WTC11 (cell line): ENCODE data around the gene PAM. TPM values are rescaled to one million over a fixed set of nuclear protein-coding genes. Genes with fewer than 3 reads are reported as not detected.

Experiments used
- ATAC-seq: fragments of 200-7000 bp; cut with Tn5 transposase; 2 replicates; pipeline ENCODE4 v1.10.0; 2021; ENCODE audit warnings: mild to moderate bottlenecking, moderate library complexity
- CTCF ChIA-PET: fragments of 300-600 bp; sonication (Branson Sonifier 250); formaldehyde crosslinking; loops from one replicate; lab custom pipeline; 2021; ENCODE audit warnings: antibody characterized with exemption; lab: Charles Lee
- POLR2A ChIA-PET: fragments of 350-600 bp; sonication (Branson Sonifier 250); formaldehyde crosslinking; loops from one replicate; lab custom pipeline; 2021; ENCODE audit warnings: antibody characterized with exemption; lab: Charles Lee
- DNase-seq: peaks from one replicate; pipeline ENCODE4 v3.0.0; 2021; ENCODE audit warnings: low spot score
- H3K27ac Mint-ChIP-seq: 2 replicates; pipeline ENCODE4 v1.8.0; 2021; ENCODE audit warnings: mixed read lengths
- H3K27me3 Mint-ChIP-seq: 2 replicates; pipeline ENCODE4 v1.8.0; 2021; ENCODE audit warnings: low read depth, mild to moderate bottlenecking, moderate library complexity, mixed read lengths
- H3K36me3 Mint-ChIP-seq: 2 replicates; pipeline ENCODE4 v1.8.0; 2021; ENCODE audit warnings: mixed read lengths
- H3K4me1 Mint-ChIP-seq: 2 replicates; pipeline ENCODE4 v1.8.0; 2022; ENCODE audit warnings: mixed read lengths
- H3K4me3 Mint-ChIP-seq: 2 replicates; pipeline ENCODE4 v1.8.0; 2021; ENCODE audit warnings: mild to moderate bottlenecking, moderate library complexity, mixed read lengths
- H3K9me3 Mint-ChIP-seq: 2 replicates; pipeline ENCODE4 v1.8.0; 2021; ENCODE audit warnings: mixed read lengths
- CDX4 ChIP-seq: fragments of 250-450 bp; sonication (Bioruptor Pico); IDR thresholded peaks from 2 replicates; pipeline ENCODE4 v1.9.0; 2021; ENCODE audit warnings: moderate library complexity, mild to moderate bottlenecking, inconsistent platforms, borderline replicate concordance
- CREB1 ChIP-seq: sonication (generic); formaldehyde crosslinking; IDR thresholded peaks from 2 replicates; pipeline ENCODE4 v1.8.0; 2023; ENCODE audit warnings: mild to moderate bottlenecking, missing genetic modification reagents
- ESRRA ChIP-seq: sonication (generic); formaldehyde crosslinking; IDR thresholded peaks from 2 replicates; pipeline ENCODE4 v1.8.1; 2022; ENCODE audit warnings: mild to moderate bottlenecking, missing genetic modification reagents, borderline replicate concordance
- FOXP1 ChIP-seq: sonication (generic); formaldehyde crosslinking; IDR thresholded peaks from 2 replicates; pipeline ENCODE4 v1.8.0; 2022; ENCODE audit warnings: missing genetic modification reagents, mild to moderate bottlenecking, moderate library complexity, borderline replicate concordance
- GTF2I ChIP-seq: fragments of 250-450 bp; sonication (Bioruptor Pico); conservative IDR thresholded peaks from 2 replicates; pipeline ENCODE4 v1.4.0; 2021; ENCODE audit warnings: mild to moderate bottlenecking
- NFYB ChIP-seq: sonication (generic); formaldehyde crosslinking; conservative IDR thresholded peaks from 2 replicates; pipeline ENCODE4 v1.8.0; 2022; ENCODE audit warnings: low read depth, missing genetic modification reagents
- NR3C1 ChIP-seq: sonication (generic); formaldehyde crosslinking; conservative IDR thresholded peaks from 2 replicates; pipeline ENCODE4 v1.8.1; 2023; ENCODE audit warnings: low read depth, mild to moderate bottlenecking, missing genetic modification reagents
- RELA ChIP-seq: sonication (generic); formaldehyde crosslinking; IDR thresholded peaks from 2 replicates; pipeline ENCODE4 v1.8.1; 2022; ENCODE audit warnings: missing genetic modification reagents, mild to moderate bottlenecking, borderline replicate concordance
- ZNF317 ChIP-seq: sonication (generic); formaldehyde crosslinking; IDR thresholded peaks from 2 replicates; pipeline ENCODE4 v1.8.1; 2023; ENCODE audit warnings: low read depth, mild to moderate bottlenecking, moderate library complexity, missing genetic modification reagents, borderline replicate concordance
- ZNF423 ChIP-seq: fragments of 250-450 bp; sonication (Bioruptor Pico); IDR thresholded peaks from 2 replicates; pipeline ENCODE4 v2.1.2; 2022; ENCODE audit warnings: mild to moderate bottlenecking, moderate library complexity
- total RNA-seq: library from RNA; stranded (reverse); gene quantifications from 3 replicates; pipeline ENCODE4 v1.2.3, GENCODE V29; 2021
- TF ChIP-seq, protein P1 (sequence below): sonication (generic); formaldehyde crosslinking; IDR thresholded peaks from 2 replicates; pipeline ENCODE4 v1.8.1; 2022; ENCODE audit warnings: mild to moderate bottlenecking, moderate library complexity, missing genetic modification reagents
- TF ChIP-seq, protein P2 (sequence below): sonication (generic); formaldehyde crosslinking; IDR thresholded peaks from 2 replicates; pipeline ENCODE4 v1.8.1; 2023; ENCODE audit warnings: mild to moderate bottlenecking, missing genetic modification reagents, moderate library complexity
- TF ChIP-seq, protein P3 (sequence below): sonication (generic); formaldehyde crosslinking; IDR thresholded peaks from 2 replicates; pipeline ENCODE4 v1.8.0; 2022; ENCODE audit warnings: mild to moderate bottlenecking, missing genetic modification reagents
- TF ChIP-seq, protein P4 (sequence below): sonication (generic); formaldehyde crosslinking; IDR thresholded peaks from 2 replicates; pipeline ENCODE4 v1.8.1; 2023; ENCODE audit warnings: mild to moderate bottlenecking, moderate library complexity, missing genetic modification reagents
- TF ChIP-seq, protein P5 (sequence below): fragments of 250-450 bp; sonication (Bioruptor Pico); IDR thresholded peaks from 2 replicates; pipeline ENCODE4 v1.9.0; 2021; ENCODE audit warnings: mild to moderate bottlenecking
- TF ChIP-seq, protein P6 (sequence below): sonication (generic); formaldehyde crosslinking; conservative IDR thresholded peaks from 2 replicates; pipeline ENCODE4 v1.8.1; 2023; ENCODE audit warnings: mild to moderate bottlenecking, low read depth, missing genetic modification reagents, moderate library complexity

Gene PAM
- total RNA-seq, 1 experiment from 2014 or later, result 52.3 TPM

GRCh38 chr5:102865510-102866236 lies 110.6 kb downstream of the PAM start:
- CTCF ChIA-PET, result interaction anchor here (0.9 to 1.9 kb wide), 4 partner anchors 85 to 195 kb away, joined by 3 to 5 read pairs (median 4); no protein-coding TSS in a partner anchor
- Mint-ChIP-seq H3K9me3 (no peaks in the 10 kb centered on the region), H3K4me3 (peak overlapping the region; percentile 70), H3K4me1 (peaks cover 39% of the 10 kb centered on the region), H3K27me3 (no peaks in the 10 kb centered on the region), H3K27ac (peak overlapping the region; percentile 83), H3K36me3 (no peaks in the 10 kb centered on the region; the same call in 1 of the 2 replicates)
- TF ChIP-seq NFYB (CRISPR knock-in tag) (no peak), FOXP1 (peak; percentile 55; the same call in 1 of the 2 replicates), CREB1 (CRISPR knock-in tag) (no peak), ZNF317 (CRISPR knock-in tag) (no peak), GTF2I (CRISPR knock-in tag) (no peak), ZNF423 (CRISPR knock-in tag) (peak; percentile 57), NR3C1 (CRISPR knock-in tag) (0 out of 2 replicates have a peak, but pooled peaks have one; percentile 45), CDX4 (CRISPR knock-in tag) (no peak), ESRRA (CRISPR knock-in tag) (no peak), RELA (CRISPR knock-in tag) (peak; percentile 46; the same call in 1 of the 2 replicates)
- TF ChIP-seq, protein P1, sequence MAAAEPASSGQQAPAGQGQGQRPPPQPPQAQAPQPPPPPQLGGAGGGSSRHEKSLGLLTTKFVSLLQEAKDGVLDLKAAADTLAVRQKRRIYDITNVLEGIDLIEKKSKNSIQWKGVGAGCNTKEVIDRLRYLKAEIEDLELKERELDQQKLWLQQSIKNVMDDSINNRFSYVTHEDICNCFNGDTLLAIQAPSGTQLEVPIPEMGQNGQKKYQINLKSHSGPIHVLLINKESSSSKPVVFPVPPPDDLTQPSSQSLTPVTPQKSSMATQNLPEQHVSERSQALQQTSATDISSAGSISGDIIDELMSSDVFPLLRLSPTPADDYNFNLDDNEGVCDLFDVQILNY (CRISPR knock-in tag), result 0 out of 2 replicates have a peak, but pooled peaks have one; percentile 22
- TF ChIP-seq, protein P2, sequence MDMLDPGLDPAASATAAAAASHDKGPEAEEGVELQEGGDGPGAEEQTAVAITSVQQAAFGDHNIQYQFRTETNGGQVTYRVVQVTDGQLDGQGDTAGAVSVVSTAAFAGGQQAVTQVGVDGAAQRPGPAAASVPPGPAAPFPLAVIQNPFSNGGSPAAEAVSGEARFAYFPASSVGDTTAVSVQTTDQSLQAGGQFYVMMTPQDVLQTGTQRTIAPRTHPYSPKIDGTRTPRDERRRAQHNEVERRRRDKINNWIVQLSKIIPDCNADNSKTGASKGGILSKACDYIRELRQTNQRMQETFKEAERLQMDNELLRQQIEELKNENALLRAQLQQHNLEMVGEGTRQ (CRISPR knock-in tag), result no peak
- TF ChIP-seq, protein P3, sequence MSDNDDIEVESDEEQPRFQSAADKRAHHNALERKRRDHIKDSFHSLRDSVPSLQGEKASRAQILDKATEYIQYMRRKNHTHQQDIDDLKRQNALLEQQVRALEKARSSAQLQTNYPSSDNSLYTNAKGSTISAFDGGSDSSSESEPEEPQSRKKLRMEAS (CRISPR knock-in tag), result no peak
- TF ChIP-seq, protein P4, sequence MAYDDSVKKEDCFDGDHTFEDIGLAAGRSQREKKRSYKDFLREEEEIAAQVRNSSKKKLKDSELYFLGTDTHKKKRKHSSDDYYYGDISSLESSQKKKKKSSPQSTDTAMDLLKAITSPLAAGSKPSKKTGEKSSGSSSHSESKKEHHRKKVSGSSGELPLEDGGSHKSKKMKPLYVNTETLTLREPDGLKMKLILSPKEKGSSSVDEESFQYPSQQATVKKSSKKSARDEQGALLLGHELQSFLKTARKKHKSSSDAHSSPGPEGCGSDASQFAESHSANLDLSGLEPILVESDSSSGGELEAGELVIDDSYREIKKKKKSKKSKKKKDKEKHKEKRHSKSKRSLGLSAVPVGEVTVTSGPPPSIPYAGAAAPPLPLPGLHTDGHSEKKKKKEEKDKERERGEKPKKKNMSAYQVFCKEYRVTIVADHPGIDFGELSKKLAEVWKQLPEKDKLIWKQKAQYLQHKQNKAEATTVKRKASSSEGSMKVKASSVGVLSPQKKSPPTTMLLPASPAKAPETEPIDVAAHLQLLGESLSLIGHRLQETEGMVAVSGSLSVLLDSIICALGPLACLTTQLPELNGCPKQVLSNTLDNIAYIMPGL (CRISPR knock-in tag), result peak; percentile 72; the same call in 1 of the 2 replicates
- TF ChIP-seq, protein P5, sequence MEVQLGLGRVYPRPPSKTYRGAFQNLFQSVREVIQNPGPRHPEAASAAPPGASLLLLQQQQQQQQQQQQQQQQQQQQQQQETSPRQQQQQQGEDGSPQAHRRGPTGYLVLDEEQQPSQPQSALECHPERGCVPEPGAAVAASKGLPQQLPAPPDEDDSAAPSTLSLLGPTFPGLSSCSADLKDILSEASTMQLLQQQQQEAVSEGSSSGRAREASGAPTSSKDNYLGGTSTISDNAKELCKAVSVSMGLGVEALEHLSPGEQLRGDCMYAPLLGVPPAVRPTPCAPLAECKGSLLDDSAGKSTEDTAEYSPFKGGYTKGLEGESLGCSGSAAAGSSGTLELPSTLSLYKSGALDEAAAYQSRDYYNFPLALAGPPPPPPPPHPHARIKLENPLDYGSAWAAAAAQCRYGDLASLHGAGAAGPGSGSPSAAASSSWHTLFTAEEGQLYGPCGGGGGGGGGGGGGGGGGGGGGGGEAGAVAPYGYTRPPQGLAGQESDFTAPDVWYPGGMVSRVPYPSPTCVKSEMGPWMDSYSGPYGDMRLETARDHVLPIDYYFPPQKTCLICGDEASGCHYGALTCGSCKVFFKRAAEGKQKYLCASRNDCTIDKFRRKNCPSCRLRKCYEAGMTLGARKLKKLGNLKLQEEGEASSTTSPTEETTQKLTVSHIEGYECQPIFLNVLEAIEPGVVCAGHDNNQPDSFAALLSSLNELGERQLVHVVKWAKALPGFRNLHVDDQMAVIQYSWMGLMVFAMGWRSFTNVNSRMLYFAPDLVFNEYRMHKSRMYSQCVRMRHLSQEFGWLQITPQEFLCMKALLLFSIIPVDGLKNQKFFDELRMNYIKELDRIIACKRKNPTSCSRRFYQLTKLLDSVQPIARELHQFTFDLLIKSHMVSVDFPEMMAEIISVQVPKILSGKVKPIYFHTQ (CRISPR knock-in tag), result 0 out of 2 replicates have a peak, but pooled peaks have one; percentile 54
- TF ChIP-seq, protein P6, sequence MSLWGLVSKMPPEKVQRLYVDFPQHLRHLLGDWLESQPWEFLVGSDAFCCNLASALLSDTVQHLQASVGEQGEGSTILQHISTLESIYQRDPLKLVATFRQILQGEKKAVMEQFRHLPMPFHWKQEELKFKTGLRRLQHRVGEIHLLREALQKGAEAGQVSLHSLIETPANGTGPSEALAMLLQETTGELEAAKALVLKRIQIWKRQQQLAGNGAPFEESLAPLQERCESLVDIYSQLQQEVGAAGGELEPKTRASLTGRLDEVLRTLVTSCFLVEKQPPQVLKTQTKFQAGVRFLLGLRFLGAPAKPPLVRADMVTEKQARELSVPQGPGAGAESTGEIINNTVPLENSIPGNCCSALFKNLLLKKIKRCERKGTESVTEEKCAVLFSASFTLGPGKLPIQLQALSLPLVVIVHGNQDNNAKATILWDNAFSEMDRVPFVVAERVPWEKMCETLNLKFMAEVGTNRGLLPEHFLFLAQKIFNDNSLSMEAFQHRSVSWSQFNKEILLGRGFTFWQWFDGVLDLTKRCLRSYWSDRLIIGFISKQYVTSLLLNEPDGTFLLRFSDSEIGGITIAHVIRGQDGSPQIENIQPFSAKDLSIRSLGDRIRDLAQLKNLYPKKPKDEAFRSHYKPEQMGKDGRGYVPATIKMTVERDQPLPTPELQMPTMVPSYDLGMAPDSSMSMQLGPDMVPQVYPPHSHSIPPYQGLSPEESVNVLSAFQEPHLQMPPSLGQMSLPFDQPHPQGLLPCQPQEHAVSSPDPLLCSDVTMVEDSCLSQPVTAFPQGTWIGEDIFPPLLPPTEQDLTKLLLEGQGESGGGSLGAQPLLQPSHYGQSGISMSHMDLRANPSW (CRISPR knock-in tag), result no peak
- peak; percentile 84 for ATAC-seq
- DNase-seq, result peak; percentile 73
- POLR2A ChIA-PET, result interaction anchor here (0.6 to 1.5 kb wide), 2 partner anchors 11 to 231 kb away, joined by 3 to 4 read pairs; no protein-coding TSS in a partner anchor
